ENCODE data around the gene RTTN.

DNA sequence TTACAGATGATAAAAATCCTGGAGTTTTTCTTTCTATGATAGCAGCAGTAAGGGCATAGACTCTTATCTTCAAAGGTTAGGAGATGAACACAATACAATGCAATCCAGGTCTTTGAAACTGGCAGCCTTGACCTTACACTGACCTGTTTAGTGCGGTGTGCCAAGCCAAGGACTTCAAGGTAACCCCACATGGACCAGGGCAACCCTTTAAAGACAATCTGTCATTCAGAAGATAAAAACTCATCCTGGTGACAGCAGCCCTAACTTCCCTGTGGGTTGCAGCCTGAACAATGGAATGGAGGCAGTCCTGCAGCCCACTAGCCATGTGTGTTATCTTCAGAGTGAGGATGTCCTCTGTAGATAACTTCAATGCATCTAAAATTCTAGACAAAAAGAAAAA lies 78.1 kb downstream of the RTTN start:
- TF ChIP-seq CTCF (conservative IDR thresholded peaks at IDR 0.05; ENCODE audit: low read length) (no peak), EZH2phosphoT487 (IDR thresholded peaks at IDR 0.05; ENCODE audit: borderline replicate concordance) (no peak)
